CD14-positive monocyte (primary cell): ENCODE measurements around the gene CAMSAP2. TPM values are rescaled to one million over a fixed set of nuclear protein-coding genes. Genes with fewer than 3 reads are reported as not detected.

Experiments used
- DNase-seq, 3 donors: peaks; one replicate each; pipeline ENCODE4 v3.0.0-alpha.2; 2011 to 2022
- H2AFZ ChIP-seq: 2 replicates; pipeline ENCODE4 v1.6.0; 2012; ENCODE audit warnings: mild to moderate bottlenecking, low read depth, low read length, inconsistent platforms; ENCODE audit not compliant: insufficient read depth, poor library complexity, severe bottlenecking
- H3K27ac ChIP-seq, 2 donors: 1 replicate in 1 of 2; 2 replicates in 1 of 2; pipeline ENCODE4 v1.5.1; 2012 to 2013; ENCODE audit warnings: low read length in 2 of 2, control low read depth in 1 of 2, inconsistent platforms in 1 of 2, low read depth in 1 of 2, mild to moderate bottlenecking in 1 of 2
- H3K27me3 ChIP-seq, 2 donors: one replicate each; pipeline versions ENCODE4 v1.6.0 to v1.6.1; 2011 to 2013; ENCODE audit warnings: low read length in 2 of 2; ENCODE audit not compliant: control insufficient read depth in 2 of 2, insufficient read depth in 2 of 2
- H3K36me3 ChIP-seq, 2 donors: replicated peaks in 1 of 2; 1 replicate in 1 of 2; 2 replicates in 1 of 2; pipeline versions ENCODE4 v1.5.1 to v1.6.1; 2012 to 2013; ENCODE audit warnings: low read length in 2 of 2, control low read depth in 1 of 2, inconsistent platforms in 1 of 2, mild to moderate bottlenecking in 1 of 2; ENCODE audit not compliant: insufficient read depth in 2 of 2, control insufficient read depth in 1 of 2
- H3K4me1 ChIP-seq, 2 donors: 1 replicate in 1 of 2; 2 replicates in 1 of 2; pipeline versions ENCODE4 v1.5.1 to v1.6.1; 2012 to 2013; ENCODE audit warnings: low read length in 2 of 2, control low read depth in 1 of 2, inconsistent platforms in 1 of 2, mild to moderate bottlenecking in 1 of 2, moderate library complexity in 1 of 2; ENCODE audit not compliant: insufficient read depth in 2 of 2, control insufficient read depth in 1 of 2
- H3K4me2 ChIP-seq: replicated peaks from 2 replicates; pipeline ENCODE3; 2012; ENCODE audit warnings: low read length, moderate library complexity, mild to moderate bottlenecking; ENCODE audit not compliant: poor library complexity, severe bottlenecking; ENCODE audit errors: extremely low read depth
- H3K4me3 ChIP-seq, 3 experiments: fragments of 200-600 bp in 1 of 3; sonication (generic) in 1 of 3; replicated peaks in 1 of 3; 1 replicate in 2 of 3; 2 replicates in 1 of 3; pipeline ENCODE4 v1.5.1; 2011 to 2013; ENCODE audit warnings: low read length in 3 of 3, mild to moderate bottlenecking in 3 of 3, control low read depth in 2 of 3, low read depth in 2 of 3, inconsistent platforms in 1 of 3, moderate library complexity in 1 of 3
- H3K79me2 ChIP-seq: 2 replicates; pipeline ENCODE4 v1.6.0; 2012; ENCODE audit warnings: mild to moderate bottlenecking, control low read depth, inconsistent platforms, low read length, moderate library complexity; ENCODE audit not compliant: insufficient read depth
- H3K9ac ChIP-seq: 2 replicates; pipeline ENCODE4 v1.6.0; 2017; ENCODE audit warnings: low read length, mild to moderate bottlenecking; ENCODE audit not compliant: insufficient read depth, poor library complexity, severe bottlenecking
- H3K9me3 ChIP-seq, 2 donors: replicated peaks in 1 of 2; 1 replicate in 1 of 2; 2 replicates in 1 of 2; pipeline versions ENCODE4 v1.5.1 to v1.6.1; 2012 to 2013; ENCODE audit warnings: low read length in 2 of 2, control low read depth in 1 of 2; ENCODE audit not compliant: control insufficient read depth in 1 of 2, insufficient read depth in 1 of 2
- H4K20me1 ChIP-seq: 2 replicates; pipeline ENCODE4 v1.6.0; 2012; ENCODE audit warnings: mild to moderate bottlenecking, low read length, control low read depth, moderate library complexity; ENCODE audit not compliant: insufficient read depth
- H3K27ac Mint-ChIP-seq, 7 donors: one replicate each; pipeline ENCODE4 v1.8.0; 2020; ENCODE audit warnings: mild to moderate bottlenecking in 7 of 7, mixed read lengths in 7 of 7, moderate library complexity in 6 of 7, inconsistent platforms in 2 of 7
- H3K27me3 Mint-ChIP-seq, 3 donors: one replicate each; pipeline ENCODE4 v1.8.0; 2021 to 2022; ENCODE audit warnings: low read depth in 3 of 3, mild to moderate bottlenecking in 3 of 3, mixed read lengths in 3 of 3, moderate library complexity in 3 of 3, inconsistent platforms in 1 of 3
- H3K36me3 Mint-ChIP-seq, 2 donors: one replicate each; pipeline ENCODE4 v1.8.0; 2020; ENCODE audit warnings: mixed read lengths in 2 of 2, inconsistent platforms in 1 of 2, mild to moderate bottlenecking in 1 of 2
- H3K4me1 Mint-ChIP-seq: one replicate; pipeline ENCODE4 v1.8.0; 2020; ENCODE audit warnings: mild to moderate bottlenecking, mixed read lengths
- H3K4me3 Mint-ChIP-seq, 2 donors: one replicate each; pipeline ENCODE4 v1.8.0; 2020; ENCODE audit warnings: mild to moderate bottlenecking in 2 of 2, mixed read lengths in 2 of 2, moderate library complexity in 1 of 2
- H3K9me3 Mint-ChIP-seq, 7 donors: one replicate each; pipeline ENCODE4 v1.8.0; 2020 to 2022; ENCODE audit warnings: mixed read lengths in 7 of 7, mild to moderate bottlenecking in 6 of 7, moderate library complexity in 6 of 7, inconsistent platforms in 2 of 7
- CTCF ChIP-seq: fragments of 200-600 bp; IDR thresholded peaks from one replicate; pipeline ENCODE4 v1.8.0; 2022; ENCODE audit warnings: antibody characterized with exemption, mild to moderate bottlenecking
- WGBS: methylation state at CpG from one replicate; pipeline ENCODE4 v1.1.5; 2013; ENCODE audit warnings: missing lambda C conversion rate; ENCODE audit not compliant: insufficient coverage; 5-methylcytosine and 5-hydroxymethylcytosine counted together
- intact Hi-C, 2 donors: fragments of 100-400 bp; cut with micrococcal nuclease; formaldehyde crosslinking; loops; one replicate each; pipeline versions ENCODE4 v1.15.0 to v1.15.1; 2023
- polyA plus RNA-seq, 3 donors: library from polyadenylated mRNA; depleted of rRNA in 1 of 3; unstranded in 2 of 3; stranded (reverse) in 1 of 3; fragments of 300-500 nt in 2 of 3; fragments of >200 nt in 1 of 3; fragmentation: Illumina TruSeq in 2 of 3; gene quantifications; 1 replicate in 2 of 3; 2 replicates in 1 of 3; pipeline ENCODE4 v1.2.3, GENCODE V29; 2012 to 2021

CAMSAP2 gene
- polyA plus RNA-seq, 3 donors, result 0.89 to 1.3 (median 0.90) TPM

- Histone ChIP-seq H3K36me3 (no peaks in the 10 kb centered on the region), H3K27ac (no peak overlapping the region), H3K9me3 (no peaks in the 10 kb centered on the region), H3K79me2 (no peaks in the 10 kb centered on the region), H2AFZ (no peak overlapping the region), H3K27me3 (no peaks in the 10 kb centered on the region), H3K4me1 (no peaks in the 10 kb centered on the region), H4K20me1 (no peaks in the 10 kb centered on the region), H3K9ac (no peak overlapping the region), H3K4me3 (no peak overlapping the region), H3K4me2 (no peak overlapping the region)
- no peak for DNase-seq
- no peak for TF ChIP-seq CTCF
- no CpG with 5 or more reads among the region's 3 CpGs for WGBS
- Mint-ChIP-seq H3K36me3 (no peaks in the 10 kb centered on the region), H3K27me3 (peaks cover 0 to 3% (median 0%) of the 10 kb centered on the region in 3 donors), H3K9me3 (peaks cover 0 to 3% (median 0%) of the 10 kb centered on the region in 7 donors), H3K4me1 (no peaks in the 10 kb centered on the region), H3K4me3 (no peak overlapping the region), H3K27ac (no peak overlapping the region)
- intact Hi-C loops, result no loop called here
Observed at GRCh38 chr1:200836213-200836612, 97.5 kb downstream of the CAMSAP2 start.

GRCh38 chr1:200837931-200838571 lies 99.4 kb downstream of the CAMSAP2 start:
- Histone ChIP-seq H3K4me3 (no peak overlapping the region), H3K4me1 (no peaks in the 10 kb centered on the region), H3K36me3 (no peaks in the 10 kb centered on the region), H3K9ac (no peak overlapping the region), H3K79me2 (no peaks in the 10 kb centered on the region), H3K27me3 (no peaks in the 10 kb centered on the region), H3K27ac (no peak overlapping the region), H4K20me1 (no peaks in the 10 kb centered on the region), H3K4me2 (no peak overlapping the region), H2AFZ (no peak overlapping the region), H3K9me3 (no peaks in the 10 kb centered on the region)
- TF ChIP-seq CTCF, result peak; percentile 60
- Mint-ChIP-seq H3K4me1 (no peaks in the 10 kb centered on the region), H3K27me3 (peaks cover 0 to 3% (median 0%) of the 10 kb centered on the region in 3 donors), H3K27ac (no peak overlapping the region), H3K9me3 (peaks cover 0 to 3% (median 0%) of the 10 kb centered on the region in 7 donors), H3K36me3 (no peaks in the 10 kb centered on the region), H3K4me3 (no peak overlapping the region)
- WGBS, result no CpG with 5 or more reads among the region's 2 CpGs
- peak in 1 of 3 donors; percentile 2 for DNase-seq
- intact Hi-C loops, result no loop called here
